Right renal pelvis (tissue), 4 donors: ENCODE results near the gene CNDP1. TPM values are rescaled to one million over a fixed set of nuclear protein-coding genes. Genes with fewer than 3 reads are reported as not detected.

Source experiments
- DNase-seq, 4 donors: peaks; one replicate each; pipeline ENCODE4 v3.0.0-alpha.2; 2013; ENCODE audit warnings: low read depth in 4 of 4, low spot score in 3 of 4, missing footprints in 1 of 4
- polyA plus RNA-seq, 4 donors: library from polyadenylated mRNA; unstranded; fragments of 120-200 nt; gene quantifications; one replicate each; pipeline ENCODE4 v1.2.1, GENCODE V29; 2013; ENCODE audit not compliant: insufficient read length in 4 of 4

Gene CNDP1
- polyA plus RNA-seq, 4 donors: 0.72 to 2.0 (median 0.92) TPM

- no peak for DNase-seq
Measured at GRCh38 chr18:74505776-74506175, 28.5 kb upstream of the CNDP1 start.

GRCh38 chr18:74506448-74507084 is 27.7 kb upstream of the CNDP1 start:
- no peak for DNase-seq

- DNase-seq: no peak
Measured at GRCh38 chr18:74507097-74507881, 27.0 kb upstream of the CNDP1 start.

GRCh38 chr18:74507927-74508326 is 26.4 kb upstream of the CNDP1 start:
- no peak for DNase-seq

GRCh38 chr18:74508366-74508765 is 25.9 kb upstream of the CNDP1 start:
- no peak for DNase-seq

GRCh38 chr18:74508821-74509225 is 25.5 kb upstream of the CNDP1 start:
- DNase-seq: no peak

- no peak for DNase-seq
Measured at GRCh38 chr18:74509856-74510769, 24.2 kb upstream of the CNDP1 start.

- DNase-seq: no peak
Measured at GRCh38 chr18:74510770-74511095, 23.6 kb upstream of the CNDP1 start.

GRCh38 chr18:74511823-74512222 is 22.5 kb upstream of the CNDP1 start:
- no peak for DNase-seq

- no peak for DNase-seq
Measured at GRCh38 chr18:74512321-74513053, 21.8 kb upstream of the CNDP1 start.

GRCh38 chr18:74513149-74513882 is 21.0 kb upstream of the CNDP1 start:
- no peak for DNase-seq

GRCh38 chr18:74513883-74514205 is 20.5 kb upstream of the CNDP1 start:
- no peak for DNase-seq

GRCh38 chr18:74514860-74515495 is 19.3 kb upstream of the CNDP1 start:
- no peak for DNase-seq

GRCh38 chr18:74515620-74516231 is 18.6 kb upstream of the CNDP1 start:
- no peak for DNase-seq

- DNase-seq: no peak
Measured at GRCh38 chr18:74516271-74517235, 17.7 kb upstream of the CNDP1 start.

GRCh38 chr18:74517236-74517630 is 17.1 kb upstream of the CNDP1 start:
- no peak for DNase-seq

- no peak for DNase-seq
Measured at GRCh38 chr18:74518456-74519295, 15.6 kb upstream of the CNDP1 start.
